HG03354 (cell line): Measurements from ENCODE around the gene IGSF21.

ENCODE experiments used
- ATAC-seq: cut with Tn5 transposase; IDR thresholded peaks from one replicate; pipeline ENCODE4 v1.9.1; 2021; ENCODE audit warnings: mild to moderate bottlenecking; ENCODE audit not compliant: unreplicated experiment, poor library complexity, severe bottlenecking

The IGSF21 gene

DNA sequence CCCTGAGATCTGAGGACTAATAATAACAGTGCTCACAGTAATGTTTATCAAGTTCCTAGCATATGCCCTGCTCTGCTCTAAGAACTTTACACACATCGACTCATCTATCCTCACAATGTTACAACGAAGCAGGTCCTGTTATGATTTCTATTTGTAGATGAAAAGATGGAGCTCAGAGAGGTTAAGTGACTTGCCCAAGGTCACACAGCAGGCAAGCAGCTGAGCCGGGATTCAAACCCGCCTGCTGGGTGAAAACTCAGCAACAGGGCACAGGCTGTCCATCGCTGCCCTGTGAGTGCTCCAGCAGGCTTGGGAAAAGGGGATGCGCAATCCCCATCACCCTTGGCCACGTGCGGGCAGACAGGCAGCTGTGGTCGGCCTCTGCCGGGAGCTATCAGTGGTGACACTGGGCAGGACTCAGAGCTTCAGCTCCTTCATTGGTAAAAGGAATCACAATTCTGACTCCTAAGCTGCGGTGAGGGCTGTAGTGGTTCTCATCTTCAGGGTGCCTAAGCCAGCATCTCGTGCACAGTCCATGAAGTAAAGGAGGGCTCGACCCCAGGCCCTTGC is 199.8 kb downstream of the IGSF21 start:
- no peak for ATAC-seq

DNA sequence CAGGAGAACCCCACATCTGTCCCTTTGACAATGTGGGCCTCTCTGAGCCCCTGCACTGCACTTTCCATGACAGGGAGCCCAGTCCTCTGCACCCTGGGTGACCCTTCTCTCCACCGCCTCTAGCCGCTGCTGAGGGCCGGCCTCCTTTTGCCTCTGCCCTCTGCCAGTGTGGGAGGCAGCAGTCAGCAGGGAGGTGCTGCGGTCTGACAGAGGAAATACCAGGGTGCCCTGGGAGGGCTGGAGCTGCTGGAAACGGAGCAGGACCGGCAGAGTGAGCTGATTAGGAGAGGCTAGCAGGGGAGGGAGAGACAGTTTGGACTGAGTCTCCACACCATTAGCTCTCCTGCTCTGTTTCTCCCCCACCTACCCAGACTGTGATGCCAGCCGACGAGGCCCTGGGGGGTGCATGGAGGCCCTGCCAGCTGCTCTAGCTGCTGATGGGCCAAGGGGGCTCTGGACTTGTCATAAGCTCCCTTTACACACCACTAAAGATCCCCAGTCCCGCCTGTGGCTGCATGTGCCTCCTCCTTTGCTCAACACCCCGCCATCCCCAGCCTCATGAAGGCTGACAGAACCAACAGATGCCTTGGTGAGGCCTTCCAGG is 202.1 kb downstream of the IGSF21 start:
- no peak for ATAC-seq

- no peak for ATAC-seq
Measured at GRCh38 chr1:18312961-18313360, 205.4 kb downstream of the IGSF21 start.

DNA sequence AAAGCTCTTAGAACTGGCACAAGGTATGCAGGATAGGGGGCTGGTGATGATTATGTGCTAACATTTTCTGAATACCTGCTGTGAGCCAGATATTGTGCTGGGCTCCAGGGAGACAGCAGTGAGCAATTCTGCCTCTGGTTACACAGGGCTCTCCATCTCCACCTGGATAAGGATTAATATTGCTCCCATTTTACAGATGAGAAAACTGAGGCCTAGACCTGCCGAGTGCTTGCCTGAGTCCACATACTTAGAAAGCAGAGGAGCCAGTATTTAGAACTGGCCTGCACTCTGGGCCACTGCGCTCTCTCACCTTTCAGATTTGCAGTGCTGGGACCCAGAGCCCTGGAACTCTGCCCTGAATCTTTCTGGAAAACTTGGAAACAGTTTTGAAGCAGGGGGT is 205.9 kb downstream of the IGSF21 start:
- no peak for ATAC-seq

- no peak for ATAC-seq
Measured at GRCh38 chr1:18314399-18314798, 206.8 kb downstream of the IGSF21 start.

GRCh38 chr1:18315449-18315848 is 207.9 kb downstream of the IGSF21 start:
- no peak for ATAC-seq

GRCh38 chr1:18316764-18317163 is 209.2 kb downstream of the IGSF21 start:
- ATAC-seq, result no peak

DNA sequence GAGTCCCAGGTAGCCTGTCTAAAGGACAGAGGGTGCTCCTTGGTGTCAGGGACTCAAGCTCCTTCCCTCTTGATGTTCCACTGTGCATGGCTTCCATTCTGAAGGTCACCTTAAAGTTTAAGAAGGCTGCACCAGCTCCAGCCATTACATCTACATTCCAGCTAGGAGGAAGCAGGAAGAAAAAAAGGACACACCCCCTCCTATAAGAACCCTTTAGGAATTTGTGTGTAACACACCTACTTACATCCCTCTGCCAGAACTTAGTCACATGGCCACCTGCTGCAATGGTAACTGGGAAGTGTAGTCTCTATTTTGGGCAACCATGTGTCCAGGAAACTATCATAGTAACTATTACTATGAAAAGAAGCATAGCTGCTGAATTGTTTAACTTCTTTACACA is 211.5 kb downstream of the IGSF21 start:
- ATAC-seq, result no peak

- ATAC-seq, result no peak
Measured at GRCh38 chr1:18320051-18320450, 212.5 kb downstream of the IGSF21 start.

- ATAC-seq, result no peak
Measured at GRCh38 chr1:18322368-18323032, 214.9 kb downstream of the IGSF21 start.

DNA sequence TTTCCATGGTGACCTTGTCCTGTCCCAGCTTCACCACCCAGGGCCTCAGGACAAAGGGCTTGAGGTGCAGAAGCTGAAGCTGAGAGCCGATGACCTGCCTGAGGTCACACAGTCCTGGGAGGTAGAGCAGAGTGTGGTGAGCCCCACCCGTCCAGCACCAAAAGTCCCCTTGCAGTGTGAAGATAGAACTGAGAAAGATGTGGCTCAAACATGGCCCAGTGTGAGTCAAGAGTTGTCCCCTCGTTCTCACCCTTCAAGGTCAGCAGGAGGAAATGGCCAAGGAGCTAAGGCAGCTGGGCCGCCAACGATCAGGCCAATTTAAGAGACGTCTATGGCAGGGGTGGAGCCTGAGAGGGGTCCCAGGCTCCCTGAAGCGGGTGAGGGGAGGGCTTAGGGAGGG is 215.7 kb downstream of the IGSF21 start:
- ATAC-seq, result no peak

DNA sequence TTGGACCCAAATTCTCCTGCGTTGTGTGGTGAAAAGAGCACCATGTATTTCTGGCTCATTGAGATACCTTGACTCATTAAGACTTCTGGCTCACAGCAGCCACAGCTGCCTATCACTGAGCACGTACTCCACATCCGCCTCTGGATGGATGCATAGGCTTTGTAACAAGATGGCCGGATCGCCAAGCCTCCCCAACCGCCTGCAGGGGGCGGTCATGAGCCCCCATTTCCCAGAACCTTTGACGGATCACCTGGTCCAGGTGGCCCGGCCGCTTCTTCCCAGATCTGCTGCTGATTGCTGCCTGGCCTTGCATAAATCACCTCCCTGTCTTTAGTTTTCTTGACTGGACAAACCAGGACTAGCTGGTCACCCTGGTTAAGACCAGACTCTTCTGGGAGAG is 216.6 kb downstream of the IGSF21 start:
- ATAC-seq, result no peak

DNA sequence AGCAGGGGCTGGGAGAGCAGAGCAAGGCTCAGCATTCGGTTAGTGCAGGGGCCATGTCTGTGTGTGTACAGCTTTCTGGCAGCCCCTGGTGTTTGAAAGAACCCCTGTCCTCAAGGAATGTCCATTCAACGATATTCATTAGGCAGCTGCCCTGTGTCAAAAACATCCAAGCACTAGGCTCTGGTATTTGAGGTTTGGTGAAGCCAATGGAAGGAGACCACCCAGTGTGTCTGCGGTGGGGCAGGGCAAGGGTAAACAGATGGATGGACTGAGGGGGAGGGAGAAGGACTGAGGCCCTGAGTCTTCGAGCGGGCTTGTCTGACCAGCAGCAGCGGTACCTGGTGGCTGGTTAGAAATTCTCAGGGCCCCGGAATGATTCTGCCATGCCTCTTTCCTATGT is 217.5 kb downstream of the IGSF21 start:
- ATAC-seq, result no peak

GRCh38 chr1:18326211-18326897 is 218.8 kb downstream of the IGSF21 start:
- no peak for ATAC-seq

GRCh38 chr1:18327650-18328049 is 220.1 kb downstream of the IGSF21 start:
- ATAC-seq, result no peak

GRCh38 chr1:18328803-18329202 is 221.2 kb downstream of the IGSF21 start:
- ATAC-seq, result no peak

DNA sequence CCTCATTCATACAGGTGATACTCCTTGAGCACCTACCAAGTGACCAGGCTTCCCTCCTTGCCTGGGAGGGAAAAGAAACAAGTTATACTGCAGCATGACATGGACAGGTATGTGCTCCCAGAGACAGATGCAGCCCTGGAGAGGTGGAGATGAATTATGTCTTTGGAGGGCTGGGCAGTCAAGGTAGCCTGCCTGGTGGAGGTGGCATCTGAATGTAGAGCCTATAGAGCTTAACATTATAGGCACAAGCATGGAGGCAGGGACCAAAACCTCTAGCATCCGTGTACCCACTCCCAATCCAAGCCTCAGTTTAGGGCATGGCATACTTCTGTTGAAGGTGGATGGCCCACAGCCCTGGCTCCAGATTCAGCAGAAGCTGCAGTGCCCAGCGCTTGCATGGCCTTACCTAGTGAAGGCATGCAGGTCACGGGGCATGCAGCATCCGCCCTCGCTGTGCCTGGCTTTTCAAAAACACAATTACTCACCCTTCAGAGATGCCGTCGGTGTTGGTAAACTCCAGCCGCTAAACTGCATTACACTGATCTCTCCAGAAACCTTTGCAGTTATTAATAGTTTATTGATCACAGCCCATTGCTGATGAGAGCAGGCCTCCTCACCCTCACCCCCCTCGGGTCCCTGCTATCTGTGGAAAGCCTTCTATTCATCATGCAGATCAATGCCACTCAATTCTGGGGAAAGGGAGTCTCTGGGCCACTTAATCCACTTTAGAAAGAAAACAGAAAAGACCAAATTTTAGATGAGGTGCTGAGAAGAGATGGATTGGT is 222.1 kb downstream of the IGSF21 start:
- ATAC-seq, result no peak

- no peak for ATAC-seq
Measured at GRCh38 chr1:18332576-18332975, 225.0 kb downstream of the IGSF21 start.

GRCh38 chr1:18333220-18333619 is 225.6 kb downstream of the IGSF21 start:
- no peak for ATAC-seq

- no peak for ATAC-seq
Measured at GRCh38 chr1:18336801-18337200, 229.2 kb downstream of the IGSF21 start.
